Endodermal cell (in vitro differentiated cells): ENCODE measurements around the gene FBXW11. TPM values are rescaled to one million over a fixed set of nuclear protein-coding genes. Genes with fewer than 3 reads are reported as not detected.

Experiments
- DNase-seq: peaks from one replicate; pipeline ENCODE4 v3.0.0-alpha.2; 2017
- H3K27ac ChIP-seq: 2 replicates; pipeline ENCODE4 v1.5.1; 2013; ENCODE audit warnings: mild to moderate bottlenecking, low read depth, low read length, moderate library complexity
- H3K27me3 ChIP-seq: 2 replicates; pipeline ENCODE4 v1.6.1; 2013; ENCODE audit warnings: mild to moderate bottlenecking, low read length, moderate library complexity; ENCODE audit not compliant: insufficient read depth, control insufficient read depth, poor library complexity, severe bottlenecking
- H3K36me3 ChIP-seq: 2 replicates; pipeline ENCODE4 v1.7.0; 2013; ENCODE audit warnings: mild to moderate bottlenecking, low read length, moderate library complexity; ENCODE audit not compliant: control insufficient read depth, insufficient read depth
- H3K4me1 ChIP-seq: one replicate; pipeline ENCODE4 v1.7.0; 2013; ENCODE audit warnings: low read length; ENCODE audit not compliant: control insufficient read depth, insufficient read depth
- H3K4me3 ChIP-seq: 2 replicates; pipeline ENCODE4 v1.5.1; 2013; ENCODE audit warnings: mild to moderate bottlenecking, low read length, moderate library complexity
- H3K9ac ChIP-seq: 2 replicates; pipeline ENCODE4 v1.6.1; 2013; ENCODE audit warnings: mild to moderate bottlenecking, low read length, moderate library complexity; ENCODE audit not compliant: poor library complexity, severe bottlenecking; ENCODE audit errors: extremely low read depth
- H3K9me3 ChIP-seq: 2 replicates; pipeline ENCODE4 v1.6.1; 2013; ENCODE audit warnings: mild to moderate bottlenecking, low read length, moderate library complexity; ENCODE audit not compliant: control insufficient read depth
- H3K27ac Mint-ChIP-seq: 2 replicates; pipeline ENCODE4 v1.8.0; 2020; ENCODE audit warnings: mixed read lengths
- H3K27me3 Mint-ChIP-seq: 2 replicates; pipeline ENCODE4 v1.8.0; 2021; ENCODE audit warnings: mild to moderate bottlenecking, mixed read lengths; ENCODE audit not compliant: insufficient read depth
- H3K36me3 Mint-ChIP-seq: 2 replicates; pipeline ENCODE4 v1.8.0; 2020; ENCODE audit warnings: low read depth, mixed read lengths
- H3K4me1 Mint-ChIP-seq: 2 replicates; pipeline ENCODE4 v1.8.0; 2020; ENCODE audit warnings: mixed read lengths
- H3K4me3 Mint-ChIP-seq: 2 replicates; pipeline ENCODE4 v1.8.0; 2020; ENCODE audit warnings: mild to moderate bottlenecking, moderate library complexity, mixed read lengths
- H3K9me3 Mint-ChIP-seq: 2 replicates; pipeline ENCODE4 v1.8.0; 2020; ENCODE audit warnings: mild to moderate bottlenecking, mixed read lengths
- WGBS, 2 experiments: methylation state at CpG; one replicate each; pipeline versions ENCODE4 v1.1.5 to v1.1.7; 2013; ENCODE audit warnings: missing lambda C conversion rate in 2 of 2, mixed read lengths in 1 of 2; ENCODE audit not compliant: insufficient coverage in 1 of 2, insufficient read length in 1 of 2; 5-methylcytosine and 5-hydroxymethylcytosine counted together
- long read RNA-seq, 4 experiments: library from polyadenylated mRNA in 2 of 4; library from RNA in 1 of 4; library from capped mRNA in 1 of 4; stranded (forward) in 3 of 4; unstranded in 1 of 4; transcript quantifications; one replicate each; pipeline ENCODE4 v2.0.0, GENCODE V29; 2020 to 2021; ENCODE audit warnings: inconsistent platforms in 1 of 4
- polyA plus RNA-seq, 2 experiments: library from polyadenylated mRNA; stranded (reverse); fragments of 50-300 nt; gene quantifications; one replicate each; pipeline ENCODE4 v1.2.3, GENCODE V29; 2013
- total RNA-seq, 2 donors: library from RNA; stranded (reverse); fragmentation: NEBNext Ultra II Directional in 1 of 2; extraction: Animal tissue kit (Norgen Biotek cat#: 25700) in 1 of 2; gene quantifications; 2 replicates in 1 of 2; 3 replicates in 1 of 2; pipeline ENCODE4 v1.2.1, GENCODE V29; 2021
- TF ChIP-seq, protein P1 (sequence below): fragments of 200-600 bp; sonication (generic); conservative IDR thresholded peaks from 2 replicates; pipeline ENCODE4 v1.5.0; 2021; ENCODE audit warnings: antibody characterized with exemption, mild to moderate bottlenecking

The FBXW11 gene
- total RNA-seq, result 10 to 100 TPM; 42.2 to 49.4 TPM
- 55.1 TPM for polyA plus RNA-seq (2013, experiment 1 of 2)
- 51.1 TPM for polyA plus RNA-seq (2013, experiment 2 of 2)
- long read RNA-seq, experiment 1, full-length matches to known transcripts, result 6 of 18 reads
- long read RNA-seq, experiment 1, partial matches to known transcripts, result 5 of 18 reads
- long read RNA-seq, experiment 1, other reads (novel, unspliced or antisense), result 7 of 18 reads
- long read RNA-seq, experiment 2, full-length matches to known transcripts, result 37 of 51 reads
- long read RNA-seq, experiment 2, partial matches to known transcripts, result 7 of 51 reads
- long read RNA-seq, experiment 2, other reads (novel, unspliced or antisense), result 7 of 51 reads
- long read RNA-seq, experiment 3, full-length matches to known transcripts, result 53 of 75 reads
- long read RNA-seq, experiment 3, partial matches to known transcripts, result 4 of 75 reads
- long read RNA-seq, experiment 3, other reads (novel, unspliced or antisense), result 18 of 75 reads
- long read RNA-seq, experiment 4, partial matches to known transcripts, result 0 of 15 reads
- long read RNA-seq, experiment 4, other reads (novel, unspliced or antisense), result 15 of 15 reads

DNA sequence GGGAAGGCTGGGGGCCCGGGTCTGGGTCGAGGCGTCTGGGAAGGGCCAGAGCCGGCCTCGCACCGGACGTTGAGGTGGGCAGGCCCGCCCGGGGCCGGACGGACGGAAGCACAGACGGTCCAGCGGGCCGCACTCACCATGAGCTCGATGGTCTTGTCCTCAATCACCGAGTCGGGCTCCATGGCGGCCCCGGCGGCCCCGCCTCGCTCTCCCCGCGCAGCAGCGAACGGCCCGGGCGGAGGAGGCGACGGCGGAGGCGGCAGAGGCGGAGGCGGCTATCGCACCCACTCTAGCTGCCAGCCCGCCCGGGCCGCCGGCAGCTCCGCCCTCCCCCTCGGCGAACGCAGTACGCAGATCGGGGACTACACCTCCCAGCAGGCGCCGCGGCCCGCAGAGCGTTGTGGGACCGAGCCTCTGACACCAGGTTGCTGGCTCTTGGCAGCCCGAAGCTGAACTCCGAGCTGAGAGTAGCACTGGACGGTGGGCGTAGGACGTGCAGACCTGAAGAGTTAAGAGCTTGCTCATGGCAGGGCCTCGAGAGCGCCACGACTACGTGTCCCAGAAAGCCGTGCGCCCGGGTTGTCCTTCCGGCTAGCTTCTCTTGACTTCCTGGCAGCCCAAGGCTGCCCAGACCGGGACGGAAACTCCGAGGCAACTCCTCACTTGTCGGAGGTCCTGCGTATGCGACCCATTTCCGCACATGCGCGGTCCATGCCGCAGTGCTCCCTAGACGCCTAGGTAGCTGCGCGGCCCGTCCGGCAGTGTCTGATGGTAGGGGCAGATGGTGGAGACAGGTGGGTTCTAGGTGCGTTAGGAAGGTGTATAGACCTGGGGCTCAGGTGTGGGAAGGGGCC lies at the start of gene FBXW11:
TSS of gene FBXW11 (minus strand) at position 318 of the 854 bp plus-strand sequence. CDS start at position 182, 136 bp downstream.
- 0% methylated on average over 26 to 81 of the region's 81 CpGs for WGBS, 2 experiments

DNA sequence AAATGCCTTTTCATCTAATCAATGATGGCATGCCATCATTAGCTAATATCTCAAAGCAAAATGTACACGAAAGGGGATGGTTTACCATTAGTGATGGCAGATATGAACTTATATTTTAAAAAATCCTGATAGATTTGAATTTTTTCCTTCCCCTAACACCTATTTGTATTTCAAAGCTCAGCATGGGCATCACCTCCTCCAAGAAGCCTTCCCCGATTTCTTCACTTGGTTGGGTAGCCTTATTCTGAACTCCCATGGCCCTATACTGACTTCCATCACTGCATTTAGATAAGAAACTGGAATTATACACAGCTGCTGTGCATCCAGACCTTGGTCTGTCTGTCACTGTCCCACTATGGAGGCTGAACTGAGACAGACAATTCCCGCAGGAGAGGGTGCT lies 49.6 kb upstream of the FBXW11 start:
- TF ChIP-seq, protein P1, sequence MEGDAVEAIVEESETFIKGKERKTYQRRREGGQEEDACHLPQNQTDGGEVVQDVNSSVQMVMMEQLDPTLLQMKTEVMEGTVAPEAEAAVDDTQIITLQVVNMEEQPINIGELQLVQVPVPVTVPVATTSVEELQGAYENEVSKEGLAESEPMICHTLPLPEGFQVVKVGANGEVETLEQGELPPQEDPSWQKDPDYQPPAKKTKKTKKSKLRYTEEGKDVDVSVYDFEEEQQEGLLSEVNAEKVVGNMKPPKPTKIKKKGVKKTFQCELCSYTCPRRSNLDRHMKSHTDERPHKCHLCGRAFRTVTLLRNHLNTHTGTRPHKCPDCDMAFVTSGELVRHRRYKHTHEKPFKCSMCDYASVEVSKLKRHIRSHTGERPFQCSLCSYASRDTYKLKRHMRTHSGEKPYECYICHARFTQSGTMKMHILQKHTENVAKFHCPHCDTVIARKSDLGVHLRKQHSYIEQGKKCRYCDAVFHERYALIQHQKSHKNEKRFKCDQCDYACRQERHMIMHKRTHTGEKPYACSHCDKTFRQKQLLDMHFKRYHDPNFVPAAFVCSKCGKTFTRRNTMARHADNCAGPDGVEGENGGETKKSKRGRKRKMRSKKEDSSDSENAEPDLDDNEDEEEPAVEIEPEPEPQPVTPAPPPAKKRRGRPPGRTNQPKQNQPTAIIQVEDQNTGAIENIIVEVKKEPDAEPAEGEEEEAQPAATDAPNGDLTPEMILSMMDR, result no peak
- H3K4me3 Mint-ChIP-seq, result no peak overlapping the region
- Histone ChIP-seq H3K36me3 (no peaks in the 10 kb centered on the region), H3K27ac (no peak overlapping the region), H3K9me3 (no peaks in the 10 kb centered on the region), H3K9ac (no peak overlapping the region), H3K27me3 (no peaks in the 10 kb centered on the region), H3K4me3 (no peak overlapping the region), H3K4me1 (peaks cover 6% of the 10 kb centered on the region)
- no peak overlapping the region for H3K27ac Mint-ChIP-seq
- no peaks in the 10 kb centered on the region for H3K4me1 Mint-ChIP-seq
- no peak for DNase-seq
- H3K9me3 Mint-ChIP-seq, result no peaks in the 10 kb centered on the region
- 90 to 100% methylated on average over 2 to 3 of the region's 3 CpGs for WGBS, 2 experiments
- H3K36me3 Mint-ChIP-seq, result peaks cover 6% of the 10 kb centered on the region
- no peaks in the 10 kb centered on the region for H3K27me3 Mint-ChIP-seq

More for the DNA sequence above, at the start of gene FBXW11:
- peak within 1 kb of the TSS; percentile 89 for H3K9ac ChIP-seq
- Mint-ChIP-seq H3K4me1 (peaks cover 51% of the 10 kb centered on the region), H3K9me3 (no peaks in the 10 kb centered on the region), H3K27me3 (no peaks in the 10 kb centered on the region), H3K36me3 (no peaks in the 10 kb centered on the region), H3K4me3 (peak within 1 kb of the TSS; percentile 80), H3K27ac (peak within 1 kb of the TSS; percentile 97)
- DNase-seq, result peak; percentile 98
- H3K4me1 ChIP-seq, result peaks cover 19% of the 10 kb centered on the region
- no peaks in the 10 kb centered on the region for H3K36me3 ChIP-seq
- TF ChIP-seq, protein P1, result no peak
- H3K4me3 ChIP-seq, result peak within 1 kb of the TSS; percentile 98
- H3K27me3 ChIP-seq, result no peaks in the 10 kb centered on the region
- H3K9me3 ChIP-seq, result no peaks in the 10 kb centered on the region
- peak within 1 kb of the TSS; percentile 87 for H3K27ac ChIP-seq

DNA sequence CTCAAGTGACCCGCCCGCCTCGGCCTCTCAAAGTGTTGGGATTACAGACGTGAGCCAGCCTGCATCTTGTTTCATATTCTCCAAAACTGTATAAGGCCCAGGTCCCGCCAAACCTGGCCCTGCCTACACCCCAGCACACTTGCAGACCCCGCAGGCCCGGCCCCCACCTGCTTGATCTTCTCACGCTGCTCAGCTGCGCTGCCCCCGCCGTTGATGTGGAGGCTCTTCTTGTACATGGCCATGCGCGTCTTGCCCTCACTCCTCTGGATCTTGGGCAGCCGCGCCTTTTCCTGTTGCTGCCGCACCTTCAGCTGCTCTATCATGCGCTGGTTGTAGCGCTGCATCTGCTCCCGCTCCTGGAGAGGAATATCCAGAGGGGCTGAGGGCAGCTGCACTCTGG lies 49.0 kb upstream of the FBXW11 start:
- no peaks in the 10 kb centered on the region for H3K27me3 Mint-ChIP-seq
- no peak for DNase-seq
- no peak overlapping the region for H3K27ac ChIP-seq
- H3K36me3 Mint-ChIP-seq, result peaks cover 4% of the 10 kb centered on the region
- no peaks in the 10 kb centered on the region for H3K9me3 ChIP-seq
- H3K4me1 Mint-ChIP-seq, result no peaks in the 10 kb centered on the region
- TF ChIP-seq, protein P1, result no peak
- H3K9ac ChIP-seq, result no peak overlapping the region
- no peaks in the 10 kb centered on the region for H3K9me3 Mint-ChIP-seq
- WGBS, 2 experiments, result 97% methylated on average over 14 to 19 of the region's 19 CpGs
- H3K4me1 ChIP-seq, result peaks cover 6% of the 10 kb centered on the region
- H3K4me3 Mint-ChIP-seq, result no peak overlapping the region
- no peak overlapping the region for H3K27ac Mint-ChIP-seq
- H3K27me3 ChIP-seq, result no peaks in the 10 kb centered on the region
- H3K36me3 ChIP-seq, result no peaks in the 10 kb centered on the region
- H3K4me3 ChIP-seq, result no peak overlapping the region
